Small intestine (tissue), 7 donors: Measurements from ENCODE around the gene COL16A1. TPM values are rescaled to one million over a fixed set of nuclear protein-coding genes. Genes with fewer than 3 reads are reported as not detected.

Experiments
- DNase-seq, 2 donors: peaks; one replicate each; pipeline versions ENCODE4 v3.0.0 to v3.0.0-alpha.2; 2013
- FAIRE-seq: peaks from 2 replicates; lab custom pipeline; 2012; peaks lifted over from hg19 to GRCh38; lab: Jason Lieb, UNC
- H3K27ac ChIP-seq, 3 donors: one replicate each; pipeline ENCODE4 v1.5.1; 2013; ENCODE audit warnings: low read length in 2 of 3, mild to moderate bottlenecking in 2 of 3, control low read depth in 1 of 3, inconsistent platforms in 1 of 3, low read depth in 1 of 3, moderate library complexity in 1 of 3
- H3K27me3 ChIP-seq, 3 donors: one replicate each; pipeline ENCODE4 v1.6.1; 2013; ENCODE audit warnings: low read length in 3 of 3, inconsistent platforms in 1 of 3; ENCODE audit not compliant: control insufficient read depth in 3 of 3, insufficient read depth in 3 of 3
- H3K36me3 ChIP-seq, 3 donors: one replicate each; pipeline ENCODE4 v1.6.1; 2013; ENCODE audit warnings: low read length in 3 of 3, inconsistent platforms in 1 of 3, low read depth in 1 of 3, mild to moderate bottlenecking in 1 of 3, moderate library complexity in 1 of 3; ENCODE audit not compliant: control insufficient read depth in 3 of 3, insufficient read depth in 2 of 3
- H3K4me1 ChIP-seq, 3 donors: one replicate each; pipeline ENCODE4 v1.6.1; 2013; ENCODE audit warnings: low read length in 2 of 3, inconsistent platforms in 1 of 3, low read depth in 1 of 3, mild to moderate bottlenecking in 1 of 3, moderate library complexity in 1 of 3; ENCODE audit not compliant: control insufficient read depth in 3 of 3, insufficient read depth in 2 of 3
- H3K4me3 ChIP-seq, 3 donors: one replicate each; pipeline ENCODE4 v1.5.1; 2013; ENCODE audit warnings: low read length in 3 of 3, control low read depth in 1 of 3, inconsistent platforms in 1 of 3, low read depth in 1 of 3, mild to moderate bottlenecking in 1 of 3, moderate library complexity in 1 of 3
- H3K9me3 ChIP-seq, 2 donors: one replicate each; pipeline ENCODE4 v1.6.1; 2013; ENCODE audit warnings: low read depth in 1 of 2, low read length in 1 of 2; ENCODE audit not compliant: control insufficient read depth in 2 of 2, insufficient read depth in 1 of 2
- WGBS, 3 donors: extraction: QIAGEN DNeasy Blood & Tissue Kit; methylation state at CpG; one replicate each; pipeline ENCODE4 v1.1.7; 2013; 5-methylcytosine and 5-hydroxymethylcytosine counted together
- polyA plus RNA-seq, 4 donors: library from polyadenylated mRNA; stranded (reverse) in 3 of 4; unstranded in 1 of 4; fragments of 200-250 nt in 3 of 4; fragments of 120-200 nt in 1 of 4; gene quantifications; one replicate each; pipeline versions ENCODE4 v1.2.1 to v1.2.3, GENCODE V29; 2013
- donor health status: healthy with polysubstance abuse.
- donor health status: control.
- donor health status: control.
- donor health status: Bipolar disorder and iron deficiency.
- donor health status: healthy.

Gene COL16A1
- polyA plus RNA-seq, 4 donors = 12.3 to 124 (median 16.7) TPM

DNA sequence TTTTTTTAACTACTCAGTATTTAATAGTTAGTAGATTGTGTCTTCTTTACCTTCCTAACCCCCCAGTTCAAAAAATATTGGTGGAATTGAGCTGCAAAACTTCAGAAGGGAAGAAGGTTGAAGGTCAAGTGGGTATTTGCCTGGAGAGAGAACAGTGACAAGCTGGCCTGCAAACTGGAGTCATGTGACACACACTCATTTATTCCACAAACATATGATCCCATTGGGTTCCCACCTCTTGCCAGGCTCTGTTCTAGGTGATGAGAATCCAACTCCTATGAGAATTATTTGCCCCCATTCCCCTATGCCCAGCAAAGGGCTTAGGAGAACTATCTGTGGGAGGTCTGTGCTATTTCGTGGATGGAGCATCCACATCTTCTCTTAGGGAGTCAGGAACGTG lies 55.6 kb downstream of the COL16A1 start:
- Histone ChIP-seq H3K36me3 (peaks cover 0 to 14% (median 0%) of the 10 kb centered on the region in 3 donors), H3K27me3 (no peaks in the 10 kb centered on the region), H3K27ac (no peak overlapping the region), H3K9me3 (no peaks in the 10 kb centered on the region), H3K4me3 (no peak overlapping the region), H3K4me1 (peaks cover 0 to 37% (median 7%) of the 10 kb centered on the region in 3 donors)
- DNase-seq (no peak), FAIRE-seq (no peak)
- WGBS, 3 donors = 82 to 84% (median 83%) methylated on average over 2 of the region's 2 CpGs

DNA sequence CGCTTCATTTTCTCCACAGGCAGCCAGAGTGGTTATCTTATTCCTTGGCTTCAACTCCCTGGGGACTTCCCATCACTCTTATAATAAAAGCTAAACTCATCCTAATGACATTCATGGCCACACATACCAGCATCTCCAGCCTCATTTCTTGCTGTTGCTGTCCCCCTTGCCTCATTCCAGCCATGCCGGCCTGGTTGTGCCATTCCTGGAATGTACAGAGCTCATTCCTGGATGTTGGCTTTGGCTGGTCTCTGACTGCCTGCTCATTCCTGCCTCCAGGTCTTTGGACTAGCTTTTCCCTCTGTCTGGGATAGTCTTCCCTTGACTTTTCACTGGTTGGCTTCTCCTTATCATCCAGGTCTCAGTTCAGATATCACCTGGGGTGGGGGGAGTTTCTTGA lies 56.7 kb downstream of the COL16A1 start:
- Histone ChIP-seq H3K27ac (no peak overlapping the region), H3K4me3 (no peak overlapping the region), H3K27me3 (no peaks in the 10 kb centered on the region), H3K9me3 (no peaks in the 10 kb centered on the region), H3K4me1 (peaks cover 0 to 36% (median 7%) of the 10 kb centered on the region in 3 donors), H3K36me3 (peaks cover 0 to 8% (median 0%) of the 10 kb centered on the region in 3 donors)
- WGBS, 3 donors = 86 to 93% (median 92%) methylated on average over 2 of the region's 2 CpGs
- DNase-seq (no peak), FAIRE-seq (no peak)

DNA sequence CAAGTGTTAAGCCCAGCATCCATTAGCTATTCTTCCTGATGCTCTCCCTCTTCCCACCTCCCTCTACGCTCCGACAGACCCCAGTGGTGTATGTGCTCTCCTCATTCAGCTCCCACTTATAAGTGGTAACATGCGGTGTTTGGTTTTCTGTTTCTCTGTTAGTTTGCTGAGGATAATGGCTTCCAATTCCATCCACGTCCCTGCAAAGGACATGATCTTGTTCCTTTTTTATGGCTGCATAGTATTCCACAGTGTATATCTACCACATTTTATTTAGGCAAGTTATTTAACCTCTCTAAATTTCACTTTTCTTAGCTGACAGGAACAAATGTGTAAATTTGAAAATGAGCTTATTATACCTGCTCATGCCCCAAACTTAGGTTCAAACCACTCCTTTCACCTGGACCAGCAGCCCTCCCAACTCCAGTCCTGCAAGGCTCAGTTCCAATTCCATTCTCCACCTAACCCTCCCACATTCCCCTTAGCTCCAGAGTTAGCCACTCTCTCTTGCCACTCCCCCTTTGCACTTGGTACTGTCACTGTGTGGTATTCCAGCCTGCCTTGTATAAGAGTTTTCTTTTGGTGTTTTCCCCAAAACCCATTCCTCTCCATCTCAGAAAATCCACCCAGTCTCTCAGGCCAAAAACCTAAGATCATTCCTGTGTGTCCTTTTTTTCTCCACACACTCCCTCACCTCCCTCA lies 57.4 kb downstream of the COL16A1 start:
- DNase-seq (no peak), FAIRE-seq (no peak)
- peaks cover 0 to 29% (median 7%) of the 10 kb centered on the region in 3 donors for H3K4me1 ChIP-seq
- peaks cover 0 to 3% (median 0%) of the 10 kb centered on the region in 3 donors for H3K36me3 ChIP-seq
- no peaks in the 10 kb centered on the region for H3K27me3 ChIP-seq
- H3K27ac ChIP-seq = no peak overlapping the region
- no peaks in the 10 kb centered on the region for H3K9me3 ChIP-seq
- H3K4me3 ChIP-seq = no peak overlapping the region
- WGBS, 3 donors = 96 to 99% (median 97%) methylated on average over 4 of the region's 4 CpGs

DNA sequence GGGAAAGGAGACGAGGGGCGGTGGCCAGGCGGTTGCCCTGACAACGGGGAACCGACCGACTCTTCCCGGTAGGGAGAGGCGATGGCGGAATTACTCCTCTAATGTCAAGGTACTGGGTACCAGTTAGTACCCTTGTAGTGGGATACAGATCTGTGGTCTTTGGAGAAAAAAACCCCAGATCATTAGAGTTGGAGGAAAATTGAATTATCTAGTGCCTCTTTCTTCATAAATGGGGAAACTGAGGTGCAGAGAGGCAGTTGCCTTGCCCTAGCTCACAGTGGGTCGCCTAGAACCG lies 58.6 kb downstream of the COL16A1 start:
- peak overlapping the region; percentile 82 to 99 (median 97) for H3K27ac ChIP-seq
- peaks cover 0 to 17% (median 7%) of the 10 kb centered on the region in 3 donors for H3K4me1 ChIP-seq
- H3K9me3 ChIP-seq = no peaks in the 10 kb centered on the region
- 0 to 1% (median 0%) methylated on average over 11 of the region's 11 CpGs for WGBS, 3 donors
- DNase-seq (no peak), FAIRE-seq (no peak)
- H3K36me3 ChIP-seq = peaks cover 0 to 7% (median 0%) of the 10 kb centered on the region in 3 donors
- peak overlapping the region; percentile 25 to 90 (median 80) for H3K4me3 ChIP-seq
- H3K27me3 ChIP-seq = no peaks in the 10 kb centered on the region

DNA sequence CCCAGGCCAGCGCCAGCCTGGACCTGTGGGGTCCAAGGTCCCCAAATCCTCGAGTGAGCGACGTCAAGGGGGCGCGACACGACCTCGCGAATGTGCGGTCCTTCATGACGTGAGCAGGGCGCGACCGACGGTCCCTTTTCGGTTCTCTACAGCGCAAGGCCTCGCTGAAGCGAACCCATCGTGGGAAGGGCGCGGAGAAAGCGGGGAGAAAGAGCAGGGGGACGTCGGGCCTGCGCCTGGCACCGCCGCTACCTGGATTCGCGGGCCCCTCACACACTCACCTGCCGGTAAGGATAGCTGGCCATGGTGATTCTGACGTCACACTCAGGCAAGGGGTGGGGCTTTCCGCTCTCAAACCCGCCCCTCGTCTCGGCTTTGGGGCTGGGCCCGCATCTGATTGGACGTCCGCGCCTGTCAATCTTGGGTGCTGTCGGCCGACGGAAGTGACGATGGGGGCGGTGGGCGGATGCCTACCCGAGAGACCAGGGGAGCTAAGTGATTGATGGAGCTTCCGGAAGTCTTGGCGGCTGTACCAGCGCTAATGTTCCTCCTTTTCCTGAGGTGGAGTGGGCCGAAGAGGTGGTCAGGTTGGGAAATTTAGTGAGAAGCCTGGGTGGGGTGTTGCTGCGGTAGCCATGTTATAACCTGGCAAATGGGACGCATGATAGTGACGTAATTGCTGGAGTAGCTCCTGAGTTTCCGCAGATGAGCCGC lies 59.1 kb downstream of the COL16A1 start, which contains the start of gene PEF1:
PEF1 (minus strand) TSS at position 317 of the 714 bp plus-strand sequence; CDS start at position 305, 12 bp downstream.
- Histone ChIP-seq H3K27me3 (no peaks in the 10 kb centered on the region), H3K36me3 (peaks cover 0 to 7% (median 0%) of the 10 kb centered on the region in 3 donors), H3K4me1 (peaks cover 0 to 14% (median 7%) of the 10 kb centered on the region in 3 donors), H3K9me3 (no peaks in the 10 kb centered on the region), H3K4me3 (peak within 1 kb of the TSS; percentile 80 to 90 (median 87)), H3K27ac (peak within 1 kb of the TSS; percentile 95 to 99 (median 97))
- DNase-seq = peak; percentile 98 to 99
- FAIRE-seq = no peak
- 0 to 1% (median 0%) methylated on average over 56 of the region's 56 CpGs for WGBS, 3 donors

DNA sequence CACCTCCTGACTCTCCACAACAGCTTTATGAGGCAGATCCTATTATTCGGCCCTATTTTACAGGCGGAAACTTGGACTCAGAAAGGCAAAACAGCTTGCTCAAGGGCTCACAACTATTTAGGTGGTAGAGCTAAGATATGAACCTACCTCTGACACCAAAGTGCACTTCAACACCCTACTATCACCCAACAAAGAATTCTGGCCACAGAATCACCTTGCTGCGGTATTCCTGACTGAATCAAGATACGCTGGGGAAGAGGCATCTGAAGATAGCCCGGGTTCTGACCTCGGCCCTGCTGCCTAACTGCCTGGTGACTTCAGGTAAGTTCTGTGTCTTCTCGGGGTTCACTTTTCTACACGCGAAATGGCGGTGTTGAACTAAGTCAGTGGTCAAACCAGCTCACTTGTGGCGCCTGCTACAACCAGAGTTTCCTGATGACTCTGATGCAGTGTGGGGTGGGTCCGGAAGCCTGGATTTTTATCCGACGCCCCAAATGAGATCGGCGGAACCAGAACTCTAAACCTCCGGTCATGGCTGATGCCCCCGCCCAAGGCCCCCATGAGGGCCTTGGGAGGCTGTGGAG lies 59.7 kb downstream of the COL16A1 start:
- no peaks in the 10 kb centered on the region for H3K9me3 ChIP-seq
- DNase-seq (no peak), FAIRE-seq (no peak)
- 1 to 4% (median 2%) methylated on average over 18 of the region's 18 CpGs for WGBS, 3 donors
- no peaks in the 10 kb centered on the region for H3K27me3 ChIP-seq
- H3K27ac ChIP-seq = peak overlapping the region; percentile 95 to 99 (median 97)
- H3K4me1 ChIP-seq = peaks cover 0 to 20% (median 7%) of the 10 kb centered on the region in 3 donors
- peak overlapping the region; percentile 80 to 90 (median 87) for H3K4me3 ChIP-seq
- peaks cover 0 to 8% (median 0%) of the 10 kb centered on the region in 3 donors for H3K36me3 ChIP-seq

DNA sequence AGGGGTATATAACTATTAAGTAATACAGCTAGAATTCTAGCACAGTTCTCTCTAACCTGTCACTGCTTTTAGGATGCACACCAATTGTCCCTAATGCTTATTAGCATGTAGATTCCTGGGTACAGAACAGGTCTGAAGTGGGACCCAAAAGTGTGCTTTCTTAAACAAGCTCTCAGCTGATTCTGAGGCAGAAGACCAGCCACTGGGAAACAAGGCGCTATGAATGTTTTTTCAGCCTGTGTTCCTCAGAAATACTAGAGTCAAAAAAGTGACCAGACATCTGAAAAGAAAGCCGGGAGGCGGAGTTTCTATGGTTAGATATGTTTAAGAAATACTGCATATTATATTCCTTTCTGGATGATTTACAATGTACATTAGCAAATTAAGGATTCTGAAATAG lies 60.9 kb downstream of the COL16A1 start:
- FAIRE-seq (no peak), DNase-seq (no peak)
- peaks cover 10 to 32% (median 10%) of the 10 kb centered on the region in 3 donors for H3K4me1 ChIP-seq
- H3K27me3 ChIP-seq = no peaks in the 10 kb centered on the region
- H3K27ac ChIP-seq = no peak overlapping the region
- H3K36me3 ChIP-seq = peaks cover 0 to 12% (median 2%) of the 10 kb centered on the region in 3 donors
- no peak overlapping the region for H3K4me3 ChIP-seq
- WGBS, 3 donors = 93 to 98% (median 96%) methylated on average over 3 of the region's 3 CpGs
- no peaks in the 10 kb centered on the region for H3K9me3 ChIP-seq

DNA sequence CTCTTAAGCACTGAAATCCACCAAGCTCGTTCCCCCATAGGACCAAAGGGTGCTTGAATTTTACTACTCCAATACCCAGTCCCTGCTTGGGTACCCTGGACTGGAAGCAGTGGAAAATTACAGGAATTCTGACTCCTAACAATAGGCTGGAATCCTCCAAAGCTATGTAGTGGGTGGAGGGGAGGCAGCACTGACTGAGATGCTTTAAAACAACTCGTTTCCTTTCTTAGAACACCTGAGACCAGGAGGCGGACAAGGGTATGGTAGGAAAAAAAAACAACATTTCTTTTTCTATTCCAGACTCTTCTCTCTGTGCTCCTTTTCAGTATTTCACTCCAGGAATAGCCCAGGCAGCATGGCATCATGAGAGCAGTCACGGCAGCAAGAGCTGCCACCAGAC lies 61.5 kb downstream of the COL16A1 start:
- Histone ChIP-seq H3K27me3 (no peaks in the 10 kb centered on the region), H3K36me3 (peaks cover 0 to 12% (median 2%) of the 10 kb centered on the region in 3 donors), H3K9me3 (no peaks in the 10 kb centered on the region), H3K27ac (no peak overlapping the region), H3K4me3 (no peak overlapping the region), H3K4me1 (peaks cover 10 to 37% (median 10%) of the 10 kb centered on the region in 3 donors)
- 83 to 88% (median 87%) methylated on average over 4 of the region's 4 CpGs for WGBS, 3 donors
- DNase-seq = no peak
- no peak for FAIRE-seq
